Coronary artery (tissue), 2 donors: ENCODE data around the gene TAL1.
A peak's percentile ranks its signal among the peaks of the same experiment; 100 is the strongest.

ENCODE experiments used
- DNase-seq: peaks from one replicate; pipeline ENCODE4 v3.0.0-alpha.2; 2017; ENCODE audit warnings: low spot score
- H3K27ac ChIP-seq, 2 donors: fragments of 200-600 bp; sonication (generic); one replicate each; pipeline ENCODE4 v1.5.1; 2016 to 2019
- H3K4me3 ChIP-seq: fragments of 200-600 bp; sonication (generic); 2 replicates; pipeline ENCODE4 v1.5.1; 2016; ENCODE audit warnings: mild to moderate bottlenecking, moderate library complexity
- TF ChIP-seq, protein P1 (sequence below): fragments of 200-600 bp; sonication (generic); IDR thresholded peaks from one replicate; pipeline ENCODE4 v1.5.1; 2019; ENCODE audit warnings: antibody characterized with exemption

TAL1 gene

DNA sequence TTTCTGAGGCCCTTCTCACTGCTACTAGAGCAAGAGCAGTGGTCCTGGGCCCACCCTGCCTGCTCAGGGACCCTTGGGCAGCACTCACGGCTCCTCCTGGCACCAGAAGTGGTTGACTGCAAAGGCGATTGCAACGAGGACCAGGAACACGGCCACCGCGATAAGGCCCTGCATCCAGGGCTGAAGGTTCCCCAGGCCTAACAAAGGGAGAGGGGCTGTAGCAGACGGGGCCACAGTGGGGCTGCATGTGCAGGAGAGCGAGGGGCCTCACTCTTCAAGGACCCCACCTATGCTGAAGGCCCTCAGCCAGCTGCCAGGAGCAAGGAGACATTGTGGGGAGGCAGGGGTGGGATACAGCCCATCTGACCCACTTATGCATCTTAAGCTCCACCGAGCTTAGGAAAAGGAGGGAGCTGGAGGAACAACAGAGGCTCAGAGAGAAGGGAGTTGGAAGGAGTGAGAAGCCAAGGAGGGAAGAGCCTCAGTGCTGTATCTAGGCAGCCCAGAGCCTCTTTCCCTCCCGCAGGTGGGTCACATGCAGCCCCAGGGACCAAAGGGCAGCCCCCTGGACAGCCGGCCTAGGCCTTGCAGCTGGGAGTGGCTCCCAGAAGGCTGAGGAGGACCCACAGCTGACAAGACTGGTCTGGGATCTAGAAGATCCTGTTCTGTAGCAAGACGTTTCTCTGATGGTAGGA lies 44.6 kb downstream of the TAL1 start:
- TF ChIP-seq, protein P1, sequence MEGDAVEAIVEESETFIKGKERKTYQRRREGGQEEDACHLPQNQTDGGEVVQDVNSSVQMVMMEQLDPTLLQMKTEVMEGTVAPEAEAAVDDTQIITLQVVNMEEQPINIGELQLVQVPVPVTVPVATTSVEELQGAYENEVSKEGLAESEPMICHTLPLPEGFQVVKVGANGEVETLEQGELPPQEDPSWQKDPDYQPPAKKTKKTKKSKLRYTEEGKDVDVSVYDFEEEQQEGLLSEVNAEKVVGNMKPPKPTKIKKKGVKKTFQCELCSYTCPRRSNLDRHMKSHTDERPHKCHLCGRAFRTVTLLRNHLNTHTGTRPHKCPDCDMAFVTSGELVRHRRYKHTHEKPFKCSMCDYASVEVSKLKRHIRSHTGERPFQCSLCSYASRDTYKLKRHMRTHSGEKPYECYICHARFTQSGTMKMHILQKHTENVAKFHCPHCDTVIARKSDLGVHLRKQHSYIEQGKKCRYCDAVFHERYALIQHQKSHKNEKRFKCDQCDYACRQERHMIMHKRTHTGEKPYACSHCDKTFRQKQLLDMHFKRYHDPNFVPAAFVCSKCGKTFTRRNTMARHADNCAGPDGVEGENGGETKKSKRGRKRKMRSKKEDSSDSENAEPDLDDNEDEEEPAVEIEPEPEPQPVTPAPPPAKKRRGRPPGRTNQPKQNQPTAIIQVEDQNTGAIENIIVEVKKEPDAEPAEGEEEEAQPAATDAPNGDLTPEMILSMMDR: no peak
- H3K27ac ChIP-seq: no peak overlapping the region
- DNase-seq: peak; percentile 63
- H3K4me3 ChIP-seq: no peak overlapping the region

DNA sequence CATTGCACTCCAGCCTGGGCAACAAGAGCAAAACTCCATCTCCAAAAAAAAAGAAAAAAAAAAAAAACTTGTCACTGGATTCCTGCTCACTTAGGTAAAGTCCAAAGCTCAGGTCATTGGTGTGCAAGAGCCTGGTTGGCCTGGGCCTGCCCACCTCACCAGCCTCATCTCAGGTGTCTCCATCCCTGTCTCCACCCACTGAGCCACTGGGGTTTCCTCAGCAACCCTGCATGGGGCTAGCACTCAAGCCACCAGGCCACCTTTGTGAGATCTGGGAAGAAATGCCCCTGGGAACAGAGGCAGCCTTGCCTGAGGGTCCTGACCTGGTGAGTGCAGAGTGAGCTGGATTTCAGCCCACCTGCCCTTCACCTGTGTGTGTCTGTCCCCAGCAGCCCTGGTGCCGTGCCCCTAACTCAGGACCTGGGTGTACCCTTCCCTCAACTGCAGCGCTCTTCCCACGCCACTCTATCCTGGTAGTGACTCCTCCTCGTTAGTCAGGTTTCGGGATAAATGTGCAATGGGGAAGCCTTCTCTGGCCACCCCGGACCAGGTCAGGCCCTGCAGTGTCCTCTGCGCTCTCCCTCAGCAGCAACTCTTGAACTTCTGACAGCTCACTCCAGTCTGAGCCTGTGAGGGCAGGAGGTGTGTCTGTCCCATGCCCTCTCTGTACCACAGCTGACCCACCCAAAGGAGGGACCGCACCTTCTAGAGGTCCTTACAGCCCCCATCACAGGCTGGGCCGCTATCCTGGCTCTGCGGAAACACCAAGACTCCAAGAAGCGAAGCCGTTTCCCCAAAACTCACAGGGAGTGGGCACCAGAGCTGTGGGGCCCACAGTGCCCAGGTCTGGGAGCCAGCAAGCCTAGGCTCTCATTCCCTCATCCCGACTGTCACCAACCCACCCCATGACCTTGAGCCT lies 45.5 kb downstream of the TAL1 start:
- TF ChIP-seq, protein P1: no peak
- no peak overlapping the region for H3K27ac ChIP-seq
- peak; percentile 67 for DNase-seq
- H3K4me3 ChIP-seq: no peak overlapping the region

DNA sequence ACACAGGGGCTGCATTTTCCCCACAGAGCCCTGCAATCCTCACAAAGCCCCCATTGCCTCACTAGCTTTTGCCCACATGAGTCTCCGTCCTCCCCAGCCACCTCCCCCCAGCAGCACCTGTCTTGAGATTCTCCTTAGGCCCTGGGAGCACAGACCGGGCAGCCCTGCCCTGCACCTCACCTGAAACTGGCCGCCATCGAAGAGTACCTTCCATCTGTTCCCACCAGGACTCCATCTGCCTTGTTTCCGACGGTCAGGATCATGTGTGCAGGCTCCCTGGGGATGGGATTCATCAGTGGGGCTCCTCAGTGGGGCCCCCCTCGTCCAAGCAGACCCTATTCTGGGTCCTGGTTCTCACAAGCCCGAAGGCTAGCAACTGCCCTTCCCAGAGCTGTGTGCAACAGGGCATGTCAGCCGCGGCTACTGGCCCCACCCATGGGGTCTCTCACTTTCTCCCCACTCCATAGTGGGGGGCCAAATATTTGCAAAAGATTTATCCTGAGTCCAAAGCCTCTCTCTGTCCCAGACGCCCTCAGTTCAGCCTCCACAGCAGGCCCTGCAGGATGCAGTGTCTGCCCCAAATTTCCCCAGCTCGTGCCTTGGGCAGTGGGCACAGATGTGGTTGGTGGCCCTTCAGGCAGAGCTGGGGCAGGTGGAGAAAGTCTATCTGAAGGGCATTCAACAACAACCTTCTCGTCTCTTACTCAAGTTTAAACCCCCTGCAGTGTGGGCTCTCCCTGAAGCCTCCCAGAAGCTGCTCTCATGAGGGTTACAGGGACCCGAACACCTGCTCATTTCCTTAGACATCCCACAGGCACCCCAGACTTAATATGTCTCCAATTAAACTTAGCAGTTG lies 47.0 kb downstream of the TAL1 start:
- Histone ChIP-seq H3K4me3 (no peak overlapping the region), H3K27ac (no peak overlapping the region)
- TF ChIP-seq, protein P1: no peak
- peak; percentile 60 for DNase-seq

DNA sequence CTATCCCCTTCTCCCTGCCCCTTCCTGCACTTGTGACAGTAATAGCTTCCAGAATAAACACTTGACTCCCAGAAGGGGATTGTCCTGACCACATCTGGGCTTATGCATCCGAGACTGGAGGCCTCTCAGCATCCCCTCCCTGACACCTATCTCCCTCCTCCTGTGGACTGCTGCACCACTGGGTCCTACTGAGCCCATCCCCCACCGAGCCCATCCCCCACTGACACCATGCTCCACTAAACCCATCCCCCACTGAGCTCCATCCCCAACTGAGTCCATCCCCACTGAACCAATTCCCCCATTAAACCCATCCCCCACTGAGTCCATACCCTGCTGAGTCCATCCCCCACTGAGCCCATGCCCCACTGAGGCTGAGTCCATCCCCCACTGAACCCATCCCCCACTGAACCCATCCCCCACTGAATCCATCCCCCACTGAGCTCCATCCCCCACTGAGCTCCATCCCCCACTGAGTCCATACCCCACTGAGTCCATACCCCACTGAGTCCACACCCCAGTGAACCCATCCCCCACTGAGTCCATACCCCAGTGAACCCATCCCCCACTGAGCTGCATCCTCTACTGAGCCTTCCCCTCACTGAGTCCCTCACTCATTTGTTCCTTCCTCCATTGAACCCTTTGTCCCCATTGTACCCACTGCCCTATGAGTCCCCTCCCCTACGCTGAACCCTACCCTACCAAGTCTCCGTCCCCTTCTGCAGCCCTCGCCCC lies 47.8 kb downstream of the TAL1 start:
- Histone ChIP-seq H3K4me3 (no peak overlapping the region), H3K27ac (no peak overlapping the region)
- TF ChIP-seq, protein P1: no peak

DNA sequence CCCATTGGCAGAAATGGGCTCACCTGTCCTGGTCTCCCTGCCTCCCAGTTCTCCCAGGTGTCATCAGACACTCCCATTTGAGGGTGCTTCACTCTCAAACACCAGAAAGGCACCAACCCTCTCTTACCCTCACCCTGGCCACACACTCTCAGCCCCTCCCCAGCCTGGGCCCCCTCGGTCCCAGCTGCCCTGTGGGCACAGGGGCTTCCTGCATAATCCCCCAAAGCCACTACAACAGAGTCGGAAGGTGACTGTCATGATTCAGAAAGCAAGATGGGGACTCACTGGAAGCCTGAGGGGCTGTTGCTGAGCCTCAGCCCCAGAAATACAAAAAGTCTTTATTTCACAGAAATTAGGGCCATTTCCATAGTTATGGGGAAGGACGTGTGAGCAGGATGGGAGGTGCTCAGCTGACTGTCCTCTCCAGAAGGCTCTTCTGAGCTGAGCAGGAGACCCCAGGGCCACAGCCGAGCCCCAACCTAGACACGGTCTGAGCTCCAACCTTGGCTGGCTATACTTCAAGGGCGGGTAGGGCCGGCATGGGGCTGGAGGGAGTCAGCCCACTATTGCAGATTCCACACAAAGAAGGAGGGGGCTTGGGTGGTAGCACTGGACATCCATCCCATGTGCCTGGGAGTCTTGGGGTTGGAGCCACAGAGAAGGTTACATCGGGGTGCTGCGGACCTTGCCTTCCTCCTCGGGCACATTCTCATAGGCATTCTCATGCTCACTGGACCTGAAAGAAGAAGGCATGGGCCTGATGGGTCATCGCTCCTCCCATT lies 48.5 kb downstream of the TAL1 start:
- DNase-seq: no peak
- H3K4me3 ChIP-seq: no peak overlapping the region
- no peak overlapping the region for H3K27ac ChIP-seq
- TF ChIP-seq, protein P1: no peak

More for the DNA sequence above, 47.8 kb downstream of the TAL1 start:
- DNase-seq: no peak
